T-helper 2 cell treated with Interferon-gamma antibody and Interleukin-4, amounts not matched to agents 100 ng/mL and 5 ng/mL, for 36 hours (primary cell): ENCODE results near the gene AGO3. TPM values are rescaled to one million over a fixed set of nuclear protein-coding genes. Genes with fewer than 3 reads are reported as not detected.
"Not testable (repeated sequence)": the region's sequence is repeated elsewhere in the genome, so short reads cannot be mapped to it uniquely, and the experiment has no call there.

Source experiments
- intact Hi-C: fragments of 100-400 bp; cut with micrococcal nuclease; formaldehyde crosslinking; loops from one replicate; pipeline ENCODE4 v1.15.1; 2023
- total RNA-seq: library from RNA; stranded (reverse); gene quantifications from 2 replicates; pipeline ENCODE4 v1.2.3, GENCODE V29; 2022

AGO3 gene
- total RNA-seq, 1 donor from 2014 or later, result 24.7 TPM

- intact Hi-C loops, result no loop called here
Measured at GRCh38 chr1:35924838-35925237, 6.1 kb upstream of the AGO3 start.

- intact Hi-C loops, result no loop called here
Measured at GRCh38 chr1:35925741-35926140, 5.2 kb upstream of the AGO3 start.

GRCh38 chr1:35927472-35927871, 3.4 kb upstream of the AGO3 start:
- intact Hi-C loops, result no loop called here

GRCh38 chr1:35929730-35930592, 944 bp upstream of the AGO3 start:
- intact Hi-C loops, result loop anchor here (2.0 to 10.0 kb wide), 2 partner anchors 47 to 295 kb away; partner anchors contain the start of genes AGO1 and THRAP3

- intact Hi-C loops, result loop anchor here (1.0 to 10.0 kb wide), 6 partner anchors 11 to 293 kb away; partner anchors contain the start of genes AGO1, CLSPN, THRAP3 and TRAPPC3
Measured at GRCh38 chr1:35931446-35932157, 697 bp downstream of the AGO3 start.

GRCh38 chr1:35932158-35932636, 1.3 kb downstream of the AGO3 start:
- intact Hi-C loops, result loop anchor here (10.0 kb wide), 1 partner anchor 293 kb away; the partner anchor contains the start of gene THRAP3

- intact Hi-C loops, result loop anchor here (10.0 kb wide), 1 partner anchor 292 kb away; the partner anchor contains the start of gene THRAP3
Measured at GRCh38 chr1:35932941-35933340, 2.0 kb downstream of the AGO3 start.

- intact Hi-C loops, result loop anchor here (10.0 kb wide), 1 partner anchor 289 kb away; the partner anchor contains the start of gene THRAP3
Measured at GRCh38 chr1:35935442-35936388, 4.8 kb downstream of the AGO3 start.

- intact Hi-C loops, result loop anchor here (10.0 kb wide), 1 partner anchor 288 kb away; the partner anchor contains the start of gene THRAP3
Measured at GRCh38 chr1:35936838-35937237, 5.9 kb downstream of the AGO3 start.

GRCh38 chr1:35939484-35939883, 8.6 kb downstream of the AGO3 start:
- intact Hi-C loops, result loop anchor here (10.0 kb wide), 1 partner anchor 285 kb away; the partner anchor contains the start of gene THRAP3

- intact Hi-C loops, result no loop called here
Measured at GRCh38 chr1:35945327-35945726, 14.4 kb downstream of the AGO3 start.

GRCh38 chr1:35947547-35947946, 16.6 kb downstream of the AGO3 start:
- intact Hi-C loops, result no loop called here

- intact Hi-C loops, result no loop called here
Measured at GRCh38 chr1:35958558-35958957, 27.7 kb downstream of the AGO3 start.

GRCh38 chr1:35959304-35959703, 28.4 kb downstream of the AGO3 start:
- intact Hi-C loops, result no loop called here

GRCh38 chr1:35962952-35963351, 32.0 kb downstream of the AGO3 start:
- intact Hi-C loops, result no loop called here

- intact Hi-C loops, result not testable (repeated sequence)
Measured at GRCh38 chr1:35964277-35964676, 33.4 kb downstream of the AGO3 start.

GRCh38 chr1:35968396-35968795, 37.5 kb downstream of the AGO3 start:
- intact Hi-C loops, result no loop called here

- intact Hi-C loops, result no loop called here
Measured at GRCh38 chr1:35971601-35972000, 40.7 kb downstream of the AGO3 start.

- intact Hi-C loops, result not testable (repeated sequence)
Measured at GRCh38 chr1:35972631-35973030, 41.7 kb downstream of the AGO3 start.

GRCh38 chr1:35980090-35980489, 49.2 kb downstream of the AGO3 start:
- intact Hi-C loops, result no loop called here

GRCh38 chr1:35988237-35988636, 57.3 kb downstream of the AGO3 start:
- intact Hi-C loops, result no loop called here
